GM23338 (cell line): ENCODE results near the gene PIR. TPM values are rescaled to one million over a fixed set of nuclear protein-coding genes. Genes with fewer than 3 reads are reported as not detected.

Source experiments
- ATAC-seq: fragments of 200-7000 bp; cut with Tn5 transposase; 3 replicates; pipeline ENCODE4 v1.9.1; 2020
- DNase-seq: peaks from one replicate; pipeline ENCODE4 v3.0.0-alpha.2; 2015; ENCODE audit warnings: low spot score
- H2AFZ ChIP-seq: fragments of 200-600 bp; sonication (generic); 2 replicates; pipeline ENCODE4 v1.8.0; 2016; ENCODE audit warnings: antibody characterized with exemption, mild to moderate bottlenecking, moderate library complexity
- H3F3A ChIP-seq: fragments of 200-600 bp; sonication (generic); replicated peaks from 2 replicates; pipeline ENCODE4 v1.8.0; 2017; ENCODE audit warnings: antibody characterized with exemption, mixed run types, low read depth
- H3K27ac ChIP-seq: fragments of 200-600 bp; sonication (generic); 2 replicates; pipeline ENCODE4 v1.6.1; 2016; ENCODE audit warnings: low read depth
- H3K27me3 ChIP-seq: fragments of 200-600 bp; sonication (generic); 2 replicates; pipeline ENCODE4 v1.8.0; 2016; ENCODE audit warnings: mild to moderate bottlenecking, mixed run types, moderate library complexity; ENCODE audit not compliant: insufficient read depth
- H3K36me3 ChIP-seq: fragments of 200-600 bp; sonication (generic); 2 replicates; pipeline ENCODE4 v1.8.0; 2016; ENCODE audit warnings: mild to moderate bottlenecking; ENCODE audit not compliant: insufficient read depth
- H3K4me1 ChIP-seq: fragments of 200-600 bp; sonication (generic); 2 replicates; pipeline ENCODE4 v1.8.0; 2016; ENCODE audit warnings: mild to moderate bottlenecking, moderate library complexity; ENCODE audit not compliant: insufficient read depth
- H3K4me2 ChIP-seq: fragments of 200-600 bp; sonication (generic); 2 replicates; pipeline ENCODE4 v1.7.1; 2017; ENCODE audit warnings: mixed run types
- H3K4me3 ChIP-seq: fragments of 200-600 bp; sonication (generic); 2 replicates; pipeline ENCODE4 v1.6.1; 2016; ENCODE audit warnings: mixed run types
- H3K79me2 ChIP-seq: fragments of 200-600 bp; sonication (generic); replicated peaks from 2 replicates; pipeline ENCODE4 v1.8.0; 2017; ENCODE audit warnings: mild to moderate bottlenecking; ENCODE audit not compliant: insufficient read depth
- H3K9me2 ChIP-seq: fragments of 200-600 bp; sonication (generic); 2 replicates; pipeline ENCODE4 v1.8.0; 2017; ENCODE audit not compliant: insufficient read depth
- H4K20me1 ChIP-seq: fragments of 200-600 bp; sonication (generic); replicated peaks from 2 replicates; pipeline ENCODE4 v1.8.0; 2017; ENCODE audit warnings: mild to moderate bottlenecking; ENCODE audit not compliant: insufficient read depth
- H3K27ac Mint-ChIP-seq: 2 replicates; pipeline ENCODE4 v1.8.0; 2020; ENCODE audit warnings: inconsistent platforms, mild to moderate bottlenecking, moderate library complexity, mixed read lengths
- H3K27me3 Mint-ChIP-seq: 3 replicates; pipeline ENCODE4 v1.8.0; 2022; ENCODE audit warnings: low read depth, mild to moderate bottlenecking, moderate library complexity, mixed read lengths, inconsistent platforms; ENCODE audit not compliant: insufficient read depth, poor library complexity
- H3K36me3 Mint-ChIP-seq: 3 replicates; pipeline ENCODE4 v1.8.0; 2021; ENCODE audit warnings: low read depth, mild to moderate bottlenecking, inconsistent platforms, moderate library complexity, mixed read lengths
- H3K4me1 Mint-ChIP-seq: 3 replicates; pipeline ENCODE4 v1.8.0; 2020; ENCODE audit warnings: mild to moderate bottlenecking, inconsistent platforms, mixed read lengths
- H3K4me3 Mint-ChIP-seq: 3 replicates; pipeline ENCODE4 v1.8.0; 2021; ENCODE audit warnings: moderate library complexity, mild to moderate bottlenecking, inconsistent platforms, mixed read lengths
- H3K9me3 Mint-ChIP-seq: 3 replicates; pipeline ENCODE4 v1.8.0; 2020; ENCODE audit warnings: moderate library complexity, mild to moderate bottlenecking, inconsistent platforms, mixed read lengths
- EZH2 ChIP-seq: fragments of 200-600 bp; sonication (generic); IDR thresholded peaks from one replicate; pipeline ENCODE4 v1.8.0; 2017; ENCODE audit warnings: antibody characterized with exemption, mild to moderate bottlenecking, low read depth; ENCODE audit not compliant: unreplicated experiment
- EZH2phosphoT487 ChIP-seq: fragments of 200-600 bp; sonication (generic); IDR thresholded peaks from one replicate; pipeline ENCODE4 v1.8.1; 2018; ENCODE audit warnings: antibody characterized with exemption; ENCODE audit not compliant: unreplicated experiment
- JUNB ChIP-seq: IDR thresholded peaks from one replicate; pipeline ENCODE4 v1.6.1; 2016; ENCODE audit warnings: antibody characterized with exemption; ENCODE audit not compliant: unreplicated experiment
- NANOG ChIP-seq: IDR thresholded peaks from 2 replicates; pipeline ENCODE4 v1.6.1; 2016; ENCODE audit warnings: antibody characterized with exemption, borderline replicate concordance
- POLR2AphosphoS5 ChIP-seq: IDR thresholded peaks from 2 replicates; pipeline ENCODE4 v1.6.1; 2016; ENCODE audit warnings: antibody characterized with exemption, low read depth
- STAT1 ChIP-seq: IDR thresholded peaks from one replicate; pipeline ENCODE4 v1.6.1; 2016; ENCODE audit warnings: antibody characterized with exemption; ENCODE audit not compliant: unreplicated experiment
- ZNF331 ChIP-seq: fragments of 250-450 bp; sonication (Bioruptor Pico); IDR thresholded peaks from 2 replicates; pipeline ENCODE4 v1.5.0; 2020; ENCODE audit warnings: low read depth, mild to moderate bottlenecking, moderate library complexity
- polyA plus RNA-seq: library from polyadenylated mRNA; unstranded; fragments of >200 nt; fragmentation: Nextera tagmentation; extraction: Ambion mirVana; gene quantifications from 2 replicates; pipeline ENCODE4 v1.2.1, GENCODE V29; 2016
- total RNA-seq: library from RNA; depleted of rRNA; stranded (reverse); fragments of >200 nt; shearing (Covaris generic); gene quantifications from 2 replicates; pipeline ENCODE4 v1.2.3, GENCODE V29; 2014
- TF ChIP-seq, protein P1 (sequence below): IDR thresholded peaks from one replicate; pipeline ENCODE4 v1.6.1; 2018; ENCODE audit warnings: antibody characterized with exemption; ENCODE audit not compliant: unreplicated experiment
- TF ChIP-seq, protein P2 (sequence below): fragments of 250-450 bp; sonication (Bioruptor Pico); IDR thresholded peaks from 2 replicates; pipeline ENCODE4 v1.5.0; 2020; ENCODE audit warnings: mild to moderate bottlenecking, moderate library complexity
- TF ChIP-seq, protein P3 (sequence below): IDR thresholded peaks from 2 replicates; pipeline ENCODE4 v1.6.1; 2016; ENCODE audit warnings: antibody characterized with exemption

PIR gene
- total and polyA plus RNA-seq, 2 experiments from 2014 or later = 13.1 to 25.2 TPM

DNA sequence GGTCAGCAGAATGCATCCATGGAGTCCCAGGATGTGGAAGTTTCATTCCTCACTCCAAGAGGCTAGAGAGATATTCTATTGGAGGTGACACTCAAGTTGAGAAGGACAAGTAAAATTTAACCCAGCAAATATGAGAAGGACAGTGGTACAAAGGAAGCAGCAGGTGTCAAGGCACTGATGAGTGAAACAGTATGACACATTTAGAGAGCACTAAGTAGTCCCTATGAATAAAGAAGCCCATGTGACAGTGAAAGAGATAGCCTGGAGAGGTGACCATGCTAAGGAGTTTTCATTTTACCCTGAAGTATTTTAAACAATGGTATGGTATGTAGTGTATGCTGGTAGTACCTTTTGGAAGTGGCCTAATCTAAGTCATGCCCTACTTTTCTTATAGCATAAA is 16.7 kb upstream of the PIR start:
- Histone ChIP-seq H4K20me1 (no peaks in the 10 kb centered on the region), H3K27ac (no peak overlapping the region), H3K4me2 (no peak overlapping the region), H3K79me2 (no peaks in the 10 kb centered on the region), H3K27me3 (no peaks in the 10 kb centered on the region), H3K36me3 (no peaks in the 10 kb centered on the region), H3K4me3 (no peak overlapping the region), H3F3A (no peaks in the 10 kb centered on the region), H2AFZ (no peak overlapping the region), H3K4me1 (0 out of 2 replicates have a peak, but pooled peaks cover 4% of the 10 kb centered on the region), H3K9me2 (no peaks in the 10 kb centered on the region)
- H3K4me3 Mint-ChIP-seq = no peak overlapping the region
- no peaks in the 10 kb centered on the region for H3K36me3 Mint-ChIP-seq
- no peaks in the 10 kb centered on the region for H3K9me3 Mint-ChIP-seq
- peaks cover 2% of the 10 kb centered on the region for H3K27me3 Mint-ChIP-seq
- ATAC-seq (no peak), DNase-seq (no peak)
- peaks cover 3% of the 10 kb centered on the region; the same call in 1 of the 3 replicates for H3K4me1 Mint-ChIP-seq
- no peak overlapping the region for H3K27ac Mint-ChIP-seq
- TF ChIP-seq NANOG = no peak
- no peak for TF ChIP-seq JUNB
- no peak for TF ChIP-seq STAT1
- TF ChIP-seq EZH2phosphoT487 = no peak
- no peak for TF ChIP-seq POLR2AphosphoS5
- TF ChIP-seq, protein P1, sequence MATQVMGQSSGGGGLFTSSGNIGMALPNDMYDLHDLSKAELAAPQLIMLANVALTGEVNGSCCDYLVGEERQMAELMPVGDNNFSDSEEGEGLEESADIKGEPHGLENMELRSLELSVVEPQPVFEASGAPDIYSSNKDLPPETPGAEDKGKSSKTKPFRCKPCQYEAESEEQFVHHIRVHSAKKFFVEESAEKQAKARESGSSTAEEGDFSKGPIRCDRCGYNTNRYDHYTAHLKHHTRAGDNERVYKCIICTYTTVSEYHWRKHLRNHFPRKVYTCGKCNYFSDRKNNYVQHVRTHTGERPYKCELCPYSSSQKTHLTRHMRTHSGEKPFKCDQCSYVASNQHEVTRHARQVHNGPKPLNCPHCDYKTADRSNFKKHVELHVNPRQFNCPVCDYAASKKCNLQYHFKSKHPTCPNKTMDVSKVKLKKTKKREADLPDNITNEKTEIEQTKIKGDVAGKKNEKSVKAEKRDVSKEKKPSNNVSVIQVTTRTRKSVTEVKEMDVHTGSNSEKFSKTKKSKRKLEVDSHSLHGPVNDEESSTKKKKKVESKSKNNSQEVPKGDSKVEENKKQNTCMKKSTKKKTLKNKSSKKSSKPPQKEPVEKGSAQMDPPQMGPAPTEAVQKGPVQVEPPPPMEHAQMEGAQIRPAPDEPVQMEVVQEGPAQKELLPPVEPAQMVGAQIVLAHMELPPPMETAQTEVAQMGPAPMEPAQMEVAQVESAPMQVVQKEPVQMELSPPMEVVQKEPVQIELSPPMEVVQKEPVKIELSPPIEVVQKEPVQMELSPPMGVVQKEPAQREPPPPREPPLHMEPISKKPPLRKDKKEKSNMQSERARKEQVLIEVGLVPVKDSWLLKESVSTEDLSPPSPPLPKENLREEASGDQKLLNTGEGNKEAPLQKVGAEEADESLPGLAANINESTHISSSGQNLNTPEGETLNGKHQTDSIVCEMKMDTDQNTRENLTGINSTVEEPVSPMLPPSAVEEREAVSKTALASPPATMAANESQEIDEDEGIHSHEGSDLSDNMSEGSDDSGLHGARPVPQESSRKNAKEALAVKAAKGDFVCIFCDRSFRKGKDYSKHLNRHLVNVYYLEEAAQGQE = no peak
- TF ChIP-seq ZNF331 (CRISPR knock-in tag) = no peak
- no peak for TF ChIP-seq EZH2
- TF ChIP-seq, protein P2, sequence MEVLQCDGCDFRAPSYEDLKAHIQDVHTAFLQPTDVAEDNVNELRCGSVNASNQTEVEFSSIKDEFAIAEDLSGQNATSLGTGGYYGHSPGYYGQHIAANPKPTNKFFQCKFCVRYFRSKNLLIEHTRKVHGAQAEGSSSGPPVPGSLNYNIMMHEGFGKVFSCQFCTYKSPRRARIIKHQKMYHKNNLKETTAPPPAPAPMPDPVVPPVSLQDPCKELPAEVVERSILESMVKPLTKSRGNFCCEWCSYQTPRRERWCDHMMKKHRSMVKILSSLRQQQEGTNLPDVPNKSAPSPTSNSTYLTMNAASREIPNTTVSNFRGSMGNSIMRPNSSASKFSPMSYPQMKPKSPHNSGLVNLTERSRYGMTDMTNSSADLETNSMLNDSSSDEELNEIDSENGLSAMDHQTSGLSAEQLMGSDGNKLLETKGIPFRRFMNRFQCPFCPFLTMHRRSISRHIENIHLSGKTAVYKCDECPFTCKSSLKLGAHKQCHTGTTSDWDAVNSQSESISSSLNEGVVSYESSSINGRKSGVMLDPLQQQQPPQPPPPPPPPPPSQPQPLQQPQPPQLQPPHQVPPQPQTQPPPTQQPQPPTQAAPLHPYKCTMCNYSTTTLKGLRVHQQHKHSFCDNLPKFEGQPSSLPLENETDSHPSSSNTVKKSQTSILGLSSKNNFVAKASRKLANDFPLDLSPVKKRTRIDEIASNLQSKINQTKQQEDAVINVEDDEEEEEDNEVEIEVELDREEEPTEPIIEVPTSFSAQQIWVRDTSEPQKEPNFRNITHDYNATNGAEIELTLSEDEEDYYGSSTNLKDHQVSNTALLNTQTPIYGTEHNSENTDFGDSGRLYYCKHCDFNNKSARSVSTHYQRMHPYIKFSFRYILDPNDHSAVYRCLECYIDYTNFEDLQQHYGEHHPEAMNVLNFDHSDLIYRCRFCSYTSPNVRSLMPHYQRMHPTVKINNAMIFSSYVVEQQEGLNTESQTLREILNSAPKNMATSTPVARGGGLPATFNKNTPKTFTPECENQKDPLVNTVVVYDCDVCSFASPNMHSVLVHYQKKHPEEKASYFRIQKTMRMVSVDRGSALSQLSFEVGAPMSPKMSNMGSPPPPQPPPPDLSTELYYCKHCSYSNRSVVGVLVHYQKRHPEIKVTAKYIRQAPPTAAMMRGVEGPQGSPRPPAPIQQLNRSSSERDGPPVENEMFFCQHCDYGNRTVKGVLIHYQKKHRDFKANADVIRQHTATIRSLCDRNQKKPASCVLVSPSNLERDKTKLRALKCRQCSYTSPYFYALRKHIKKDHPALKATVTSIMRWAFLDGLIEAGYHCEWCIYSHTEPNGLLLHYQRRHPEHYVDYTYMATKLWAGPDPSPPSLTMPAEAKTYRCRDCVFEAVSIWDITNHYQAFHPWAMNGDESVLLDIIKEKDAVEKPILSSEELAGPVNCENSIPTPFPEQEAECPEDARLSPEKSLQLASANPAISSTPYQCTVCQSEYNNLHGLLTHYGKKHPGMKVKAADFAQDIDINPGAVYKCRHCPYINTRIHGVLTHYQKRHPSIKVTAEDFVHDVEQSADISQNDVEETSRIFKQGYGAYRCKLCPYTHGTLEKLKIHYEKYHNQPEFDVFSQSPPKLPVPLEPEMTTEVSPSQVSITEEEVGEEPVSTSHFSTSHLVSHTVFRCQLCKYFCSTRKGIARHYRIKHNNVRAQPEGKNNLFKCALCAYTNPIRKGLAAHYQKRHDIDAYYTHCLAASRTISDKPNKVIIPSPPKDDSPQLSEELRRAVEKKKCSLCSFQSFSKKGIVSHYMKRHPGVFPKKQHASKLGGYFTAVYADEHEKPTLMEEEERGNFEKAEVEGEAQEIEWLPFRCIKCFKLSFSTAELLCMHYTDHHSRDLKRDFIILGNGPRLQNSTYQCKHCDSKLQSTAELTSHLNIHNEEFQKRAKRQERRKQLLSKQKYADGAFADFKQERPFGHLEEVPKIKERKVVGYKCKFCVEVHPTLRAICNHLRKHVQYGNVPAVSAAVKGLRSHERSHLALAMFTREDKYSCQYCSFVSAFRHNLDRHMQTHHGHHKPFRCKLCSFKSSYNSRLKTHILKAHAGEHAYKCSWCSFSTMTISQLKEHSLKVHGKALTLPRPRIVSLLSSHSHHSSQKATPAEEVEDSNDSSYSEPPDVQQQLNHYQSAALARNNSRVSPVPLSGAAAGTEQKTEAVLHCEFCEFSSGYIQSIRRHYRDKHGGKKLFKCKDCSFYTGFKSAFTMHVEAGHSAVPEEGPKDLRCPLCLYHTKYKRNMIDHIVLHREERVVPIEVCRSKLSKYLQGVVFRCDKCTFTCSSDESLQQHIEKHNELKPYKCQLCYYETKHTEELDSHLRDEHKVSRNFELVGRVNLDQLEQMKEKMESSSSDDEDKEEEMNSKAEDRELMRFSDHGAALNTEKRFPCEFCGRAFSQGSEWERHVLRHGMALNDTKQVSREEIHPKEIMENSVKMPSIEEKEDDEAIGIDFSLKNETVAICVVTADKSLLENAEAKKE (CRISPR knock-in tag) = no peak
- TF ChIP-seq, protein P3, sequence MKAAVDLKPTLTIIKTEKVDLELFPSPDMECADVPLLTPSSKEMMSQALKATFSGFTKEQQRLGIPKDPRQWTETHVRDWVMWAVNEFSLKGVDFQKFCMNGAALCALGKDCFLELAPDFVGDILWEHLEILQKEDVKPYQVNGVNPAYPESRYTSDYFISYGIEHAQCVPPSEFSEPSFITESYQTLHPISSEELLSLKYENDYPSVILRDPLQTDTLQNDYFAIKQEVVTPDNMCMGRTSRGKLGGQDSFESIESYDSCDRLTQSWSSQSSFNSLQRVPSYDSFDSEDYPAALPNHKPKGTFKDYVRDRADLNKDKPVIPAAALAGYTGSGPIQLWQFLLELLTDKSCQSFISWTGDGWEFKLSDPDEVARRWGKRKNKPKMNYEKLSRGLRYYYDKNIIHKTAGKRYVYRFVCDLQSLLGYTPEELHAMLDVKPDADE = no peak
